ENCODE data around the gene TNIK.

TNIK gene

GRCh38 chr3:171301998-171302397, 158.2 kb downstream of the TNIK start:
- Histone ChIP-seq H3K79me2 (no peaks in the 10 kb centered on the region), H3K9me3 (ENCODE audit: control insufficient read depth, low read length) (no peaks in the 10 kb centered on the region), H3K27ac (no peak overlapping the region), H3K27me3 (ENCODE audit: control insufficient read depth, insufficient read depth, low read length) (no peaks in the 10 kb centered on the region), H3K9ac (no peak overlapping the region), H3K36me3 (ENCODE audit: control insufficient read depth, insufficient read depth, low read length) (no peaks in the 10 kb centered on the region), H2AFZ (no peak overlapping the region), H3K4me2 (ENCODE audit: low read length) (no peak overlapping the region), H3K4me1 (no peaks in the 10 kb centered on the region), H3K4me3 (ENCODE audit: low read depth, low read length) (no peak overlapping the region)
- TF ChIP-seq CTCF (IDR thresholded peaks at IDR 0.05): no peak

- Histone ChIP-seq H3K79me2 (no peaks in the 10 kb centered on the region), H3K27me3 (ENCODE audit: control insufficient read depth, insufficient read depth, low read length) (no peaks in the 10 kb centered on the region), H2AFZ (no peak overlapping the region), H3K4me2 (ENCODE audit: low read length) (no peak overlapping the region), H3K27ac (no peak overlapping the region), H3K4me3 (ENCODE audit: low read depth, low read length) (no peak overlapping the region), H3K36me3 (ENCODE audit: control insufficient read depth, insufficient read depth, low read length) (no peaks in the 10 kb centered on the region), H3K9me3 (ENCODE audit: control insufficient read depth, low read length) (no peaks in the 10 kb centered on the region), H3K4me1 (no peaks in the 10 kb centered on the region), H3K9ac (no peak overlapping the region)
- no peak for TF ChIP-seq CTCF (IDR thresholded peaks at IDR 0.05)
Observed at GRCh38 chr3:171301002-171301401, 159.2 kb downstream of the TNIK start.

- Histone ChIP-seq H3K4me3 (ENCODE audit: low read depth, low read length) (no peak overlapping the region), H3K27ac (no peak overlapping the region), H3K36me3 (ENCODE audit: control insufficient read depth, insufficient read depth, low read length) (no peaks in the 10 kb centered on the region), H3K4me2 (ENCODE audit: low read length) (no peak overlapping the region), H3K27me3 (ENCODE audit: control insufficient read depth, insufficient read depth, low read length) (no peaks in the 10 kb centered on the region), H3K9ac (no peak overlapping the region), H2AFZ (no peak overlapping the region), H3K4me1 (no peaks in the 10 kb centered on the region), H3K9me3 (ENCODE audit: control insufficient read depth, low read length) (no peaks in the 10 kb centered on the region), H3K79me2 (no peaks in the 10 kb centered on the region)
- TF ChIP-seq CTCF (IDR thresholded peaks at IDR 0.05): no peak
Observed at GRCh38 chr3:171297951-171298350, 162.3 kb downstream of the TNIK start.

GRCh38 chr3:171297207-171297606, 163.0 kb downstream of the TNIK start:
- Histone ChIP-seq H3K9ac (no peak overlapping the region), H3K27ac (no peak overlapping the region), H2AFZ (no peak overlapping the region), H3K4me1 (no peaks in the 10 kb centered on the region), H3K27me3 (ENCODE audit: control insufficient read depth, insufficient read depth, low read length) (no peaks in the 10 kb centered on the region), H3K36me3 (ENCODE audit: control insufficient read depth, insufficient read depth, low read length) (no peaks in the 10 kb centered on the region), H3K4me2 (ENCODE audit: low read length) (no peak overlapping the region), H3K79me2 (no peaks in the 10 kb centered on the region), H3K9me3 (ENCODE audit: control insufficient read depth, low read length) (no peaks in the 10 kb centered on the region), H3K4me3 (ENCODE audit: low read depth, low read length) (no peak overlapping the region)
- no peak for TF ChIP-seq CTCF (IDR thresholded peaks at IDR 0.05)

GRCh38 chr3:171295484-171296373, 164.5 kb downstream of the TNIK start:
- H3K4me2 ChIP-seq (ENCODE audit: low read length): no peak overlapping the region
- no peaks in the 10 kb centered on the region for H3K27me3 ChIP-seq (ENCODE audit: control insufficient read depth, insufficient read depth, low read length)
- no peaks in the 10 kb centered on the region for H3K9me3 ChIP-seq (ENCODE audit: control insufficient read depth, low read length)
- H3K4me1 ChIP-seq: no peaks in the 10 kb centered on the region
- no peak for TF ChIP-seq CTCF (IDR thresholded peaks at IDR 0.05)
- no peaks in the 10 kb centered on the region for H3K79me2 ChIP-seq
- no peak overlapping the region for H2AFZ ChIP-seq
- no peak overlapping the region for H3K4me3 ChIP-seq (ENCODE audit: low read depth, low read length)
- H3K36me3 ChIP-seq (ENCODE audit: control insufficient read depth, insufficient read depth, low read length): no peaks in the 10 kb centered on the region
- H3K9ac ChIP-seq: no peak overlapping the region
- no peak overlapping the region for H3K27ac ChIP-seq
